NCI-H2196 (cell line): ENCODE data around the gene A4GNT.
A peak's percentile ranks its signal among the peaks of the same experiment; 100 is the strongest.
"Not testable (repeated sequence)": the region's sequence is repeated elsewhere in the genome, so short reads cannot be mapped to it uniquely, and the experiment has no call there.

ENCODE experiments used
- DNase-seq: peaks from one replicate; lab custom pipeline; 2025; ENCODE audit not compliant: unreplicated experiment; lab: John Stamatoyannopoulos, UW

A4GNT gene

GRCh38 chr3:138132239-138132638 is at the start of gene A4GNT:
TSS of gene A4GNT (minus strand) at chr3:138132390. CDS start at chr3:138131256, 1,134 bp downstream.
- DNase-seq = no peak

- DNase-seq = peak; percentile 74
Measured at GRCh38 chr3:138180375-138181029, 48.3 kb upstream of the A4GNT start.

- DNase-seq = peak; percentile 92
Measured at GRCh38 chr3:138174421-138175131, 42.4 kb upstream of the A4GNT start, which contains the start of gene DBR1. TSS of gene DBR1 (minus strand) at chr3:138174921. CDS start at chr3:138174795, 126 bp downstream.

GRCh38 chr3:138173769-138174420 is 41.7 kb upstream of the A4GNT start:
- DNase-seq = no peak

- DNase-seq = no peak
Measured at GRCh38 chr3:138172625-138173024, 40.4 kb upstream of the A4GNT start.

GRCh38 chr3:138165061-138165460 is 32.9 kb upstream of the A4GNT start:
- no peak for DNase-seq

GRCh38 chr3:138157743-138158142 is 25.6 kb upstream of the A4GNT start:
- DNase-seq = no peak

GRCh38 chr3:138154534-138154933 is 22.3 kb upstream of the A4GNT start:
- DNase-seq = no peak

GRCh38 chr3:138148503-138148902 is 16.3 kb upstream of the A4GNT start:
- no peak for DNase-seq

- DNase-seq = not testable (repeated sequence)
Measured at GRCh38 chr3:138142181-138142580, 10.0 kb upstream of the A4GNT start.

GRCh38 chr3:138140940-138141339 is 8.8 kb upstream of the A4GNT start:
- no peak for DNase-seq

- DNase-seq = no peak
Measured at GRCh38 chr3:138139691-138140090, 7.5 kb upstream of the A4GNT start.

- no peak for DNase-seq
Measured at GRCh38 chr3:138137861-138138260, 5.7 kb upstream of the A4GNT start.

- DNase-seq = no peak
Measured at GRCh38 chr3:138136201-138136600, 4.0 kb upstream of the A4GNT start.

- no peak for DNase-seq
Measured at GRCh38 chr3:138135833-138136194, 3.6 kb upstream of the A4GNT start.

- no peak for DNase-seq
Measured at GRCh38 chr3:138135146-138135832, 3.1 kb upstream of the A4GNT start.

- DNase-seq = no peak
Measured at GRCh38 chr3:138127636-138128365, 4.4 kb downstream of the A4GNT start.

- DNase-seq = no peak
Measured at GRCh38 chr3:138125548-138126221, 6.5 kb downstream of the A4GNT start.

GRCh38 chr3:138124706-138125355 is 7.4 kb downstream of the A4GNT start:
- DNase-seq = no peak

- DNase-seq = no peak
Measured at GRCh38 chr3:138124188-138124587, 8.0 kb downstream of the A4GNT start.
